Neuron (in vitro differentiated cells): ENCODE data around the gene DOCK3.
"Not testable (repeated sequence)": the region's sequence is repeated elsewhere in the genome, so short reads cannot be mapped to it uniquely, and the experiment has no call there.

Source experiments
- H2AFZ ChIP-seq: one replicate; pipeline ENCODE4 v1.6.1; 2013; ENCODE audit warnings: low read depth, mild to moderate bottlenecking, inconsistent platforms, low read length, moderate library complexity
- H3K27me3 ChIP-seq: one replicate; pipeline ENCODE4 v1.6.1; 2013; ENCODE audit warnings: low read length; ENCODE audit not compliant: insufficient read depth
- H3K36me3 ChIP-seq: one replicate; pipeline ENCODE4 v1.6.1; 2013; ENCODE audit warnings: low read length; ENCODE audit not compliant: insufficient read depth
- H3K4me1 ChIP-seq: one replicate; pipeline ENCODE4 v1.6.1; 2013; ENCODE audit warnings: low read length; ENCODE audit not compliant: insufficient read depth
- H3K4me3 ChIP-seq: 2 replicates; pipeline ENCODE4 v1.5.1; 2013; ENCODE audit warnings: mild to moderate bottlenecking, low read length, moderate library complexity
- H3K9me3 ChIP-seq: one replicate; pipeline ENCODE4 v1.6.1; 2013; ENCODE audit warnings: low read length

Gene DOCK3

DNA sequence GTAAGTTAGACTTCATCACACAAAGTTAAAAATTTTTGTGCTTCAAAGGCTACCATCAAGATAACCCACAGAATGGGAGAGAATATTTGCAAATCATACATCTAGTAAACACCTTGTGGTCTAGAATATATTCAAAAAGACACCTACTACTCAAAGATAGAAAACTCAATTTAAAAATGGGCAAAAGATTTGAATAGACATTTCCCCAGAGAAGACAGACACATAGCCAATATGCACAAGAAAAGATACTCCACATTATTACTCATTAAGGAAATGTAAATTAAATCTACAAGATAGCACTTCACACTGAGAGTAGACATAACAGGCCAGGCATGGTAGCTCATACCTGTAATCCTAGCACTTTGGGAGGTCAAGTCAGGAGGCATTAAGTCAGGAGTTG, 622.6 kb downstream of the DOCK3 start:
- Histone ChIP-seq H3K36me3 (no peaks in the 10 kb centered on the region), H2AFZ (no peak overlapping the region), H3K9me3 (no peaks in the 10 kb centered on the region), H3K27me3 (no peaks in the 10 kb centered on the region), H3K4me1 (no peaks in the 10 kb centered on the region), H3K4me3 (no peak overlapping the region)

DNA sequence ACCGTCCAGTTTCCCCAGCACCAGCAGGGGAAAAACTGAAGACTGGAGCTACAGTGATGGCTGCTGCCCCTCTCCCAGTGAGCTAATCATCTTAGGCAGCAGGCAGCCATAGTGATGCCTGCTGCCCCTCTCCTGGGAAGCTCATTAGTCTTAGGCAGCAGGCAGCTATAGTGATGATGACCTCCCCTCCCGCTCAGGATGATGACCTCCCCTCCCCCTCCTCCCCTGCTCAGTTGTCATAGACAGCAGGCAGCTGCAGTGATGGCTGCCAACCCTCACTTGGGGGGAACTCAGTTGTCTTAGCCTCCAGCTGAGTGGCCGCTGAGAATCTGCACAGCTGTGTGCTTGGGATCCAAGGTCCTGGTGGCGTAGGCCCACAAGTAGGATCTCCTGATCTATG, 629.5 kb downstream of the DOCK3 start:
- Histone ChIP-seq H2AFZ (no peak overlapping the region), H3K4me3 (no peak overlapping the region), H3K4me1 (peaks cover 2% of the 10 kb centered on the region), H3K36me3 (no peaks in the 10 kb centered on the region), H3K27me3 (no peaks in the 10 kb centered on the region), H3K9me3 (no peaks in the 10 kb centered on the region)

DNA sequence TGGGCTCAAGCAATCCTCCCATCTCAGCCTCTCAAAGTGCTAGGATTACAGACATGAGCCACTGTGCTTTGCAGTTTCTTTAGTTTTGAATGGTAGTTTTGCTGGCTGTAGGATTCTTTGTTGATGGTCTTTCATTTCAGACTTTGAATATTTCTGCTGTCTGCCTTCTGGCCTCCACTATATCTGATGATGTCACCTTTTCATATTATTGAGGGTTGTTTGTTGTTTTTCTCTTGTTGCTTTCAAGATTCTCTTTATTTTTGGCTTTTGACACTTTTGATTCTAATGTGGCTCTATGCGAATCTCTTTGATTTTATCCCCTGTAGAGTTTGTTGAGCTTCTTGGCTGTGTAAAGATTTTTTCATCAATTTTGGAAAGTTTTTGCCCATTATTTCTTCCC, 631.4 kb downstream of the DOCK3 start:
- Histone ChIP-seq H3K4me1 (peaks cover 2% of the 10 kb centered on the region), H3K27me3 (no peaks in the 10 kb centered on the region)

DNA sequence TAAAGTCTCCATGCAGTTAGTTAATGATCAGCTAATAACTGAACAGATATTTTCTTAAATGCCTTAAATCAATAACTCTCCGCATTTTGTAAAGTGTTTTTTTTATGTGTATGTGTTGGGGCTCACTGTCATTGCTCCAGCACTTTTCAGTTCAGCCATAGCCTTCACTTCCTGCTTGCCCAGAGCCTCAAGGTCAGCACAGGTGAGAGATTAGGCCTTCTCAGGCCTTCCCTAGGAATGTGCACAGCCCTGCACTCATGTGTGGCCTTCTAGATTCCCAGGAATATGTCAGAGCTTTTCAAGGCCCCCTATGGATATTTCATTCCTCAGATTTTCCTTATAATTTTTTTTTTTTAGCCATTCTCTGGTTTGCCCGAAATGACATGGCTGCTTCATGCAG, 632.7 kb downstream of the DOCK3 start:
- Histone ChIP-seq H3K4me3 (no peak overlapping the region), H3K4me1 (peaks cover 2% of the 10 kb centered on the region), H2AFZ (no peak overlapping the region), H3K36me3 (no peaks in the 10 kb centered on the region), H3K27me3 (no peaks in the 10 kb centered on the region), H3K9me3 (no peaks in the 10 kb centered on the region)

More for the DNA sequence above, 631.4 kb downstream of the DOCK3 start:
- no peaks in the 10 kb centered on the region for H3K9me3 ChIP-seq
- no peaks in the 10 kb centered on the region for H3K36me3 ChIP-seq
- no peak overlapping the region for H2AFZ ChIP-seq
- no peak overlapping the region for H3K4me3 ChIP-seq

DNA sequence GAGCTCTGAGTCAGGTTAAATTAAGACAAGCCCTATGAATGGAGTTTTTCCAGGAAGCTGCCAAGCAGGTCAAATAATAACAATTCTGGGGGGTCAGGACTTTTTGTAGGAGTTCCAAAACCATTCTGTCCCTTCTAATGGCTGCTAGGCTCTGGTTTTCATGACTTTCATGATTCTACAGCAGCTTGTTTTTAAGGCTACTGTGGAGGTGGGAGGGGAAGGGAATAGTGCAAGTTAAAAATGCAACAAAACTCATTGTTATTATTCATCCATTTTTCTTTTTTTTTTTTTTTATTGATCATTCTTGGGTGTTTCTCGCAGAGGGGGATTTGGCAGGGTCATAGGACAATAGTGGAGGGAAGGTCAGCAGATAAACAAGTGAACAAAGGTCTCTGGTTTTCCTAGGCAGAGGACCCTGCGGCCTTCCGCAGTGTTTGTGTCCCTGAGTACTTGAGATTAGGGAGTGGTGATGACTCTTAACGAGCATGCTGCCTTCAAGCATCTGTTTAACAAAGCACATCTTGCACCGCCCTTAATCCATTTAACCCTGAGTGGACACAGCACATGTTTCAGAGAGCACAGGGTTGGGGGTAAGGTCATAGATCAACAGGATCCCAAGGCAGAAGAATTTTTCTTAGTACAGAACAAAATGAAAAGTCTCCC, 633.3 kb downstream of the DOCK3 start:
- not testable (repeated sequence) for H3K36me3 ChIP-seq, H3K27me3 ChIP-seq, H3K9me3 ChIP-seq, H3K4me3 ChIP-seq, H2AFZ ChIP-seq, H3K4me1 ChIP-seq

DNA sequence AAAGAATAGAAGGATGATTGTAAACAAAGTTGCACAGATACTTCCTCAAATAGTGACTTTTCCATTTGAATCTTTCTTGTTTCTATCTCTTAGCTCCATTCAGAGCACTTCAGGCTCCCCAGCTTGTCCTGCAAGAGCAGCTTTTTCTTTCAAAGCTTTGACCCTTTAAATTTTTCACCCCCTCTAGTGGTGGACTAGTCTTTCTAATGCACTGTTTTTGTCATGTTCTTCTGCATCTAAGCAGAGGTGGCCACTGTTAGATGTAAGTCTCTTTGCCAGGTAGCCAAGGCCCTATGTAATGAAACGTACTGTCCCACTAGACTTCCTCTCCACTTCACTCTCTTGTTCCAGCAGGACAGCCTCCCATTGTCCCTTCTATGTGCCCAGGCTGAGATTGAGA, 636.3 kb downstream of the DOCK3 start:
- Histone ChIP-seq H3K9me3 (no peaks in the 10 kb centered on the region), H3K36me3 (no peaks in the 10 kb centered on the region), H2AFZ (no peak overlapping the region), H3K4me3 (no peak overlapping the region), H3K27me3 (no peaks in the 10 kb centered on the region), H3K4me1 (peaks cover 2% of the 10 kb centered on the region)

DNA sequence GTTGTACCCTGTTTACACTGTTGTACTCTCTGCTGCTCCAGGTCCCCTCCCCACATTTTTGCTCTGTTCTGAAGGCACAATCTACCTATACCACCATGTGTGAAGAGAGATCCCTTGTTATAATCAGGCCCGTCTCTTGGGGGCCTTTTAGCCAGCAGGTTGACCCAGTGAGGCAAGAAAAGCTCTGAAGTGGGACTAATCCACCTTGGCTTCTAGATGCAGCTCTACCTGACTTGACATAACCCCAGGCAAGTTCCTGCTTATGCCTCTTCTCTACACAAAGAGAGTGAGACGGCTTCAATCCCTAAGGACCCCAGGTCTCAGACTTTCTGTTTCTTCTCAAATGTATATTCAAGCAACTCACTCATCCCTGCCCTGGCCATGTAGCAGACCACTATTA, 653.5 kb downstream of the DOCK3 start:
- no peak overlapping the region for H3K4me3 ChIP-seq
- H2AFZ ChIP-seq: no peak overlapping the region
- H3K36me3 ChIP-seq: no peaks in the 10 kb centered on the region
- H3K4me1 ChIP-seq: no peaks in the 10 kb centered on the region
- H3K9me3 ChIP-seq: no peaks in the 10 kb centered on the region
- H3K27me3 ChIP-seq: no peaks in the 10 kb centered on the region

DNA sequence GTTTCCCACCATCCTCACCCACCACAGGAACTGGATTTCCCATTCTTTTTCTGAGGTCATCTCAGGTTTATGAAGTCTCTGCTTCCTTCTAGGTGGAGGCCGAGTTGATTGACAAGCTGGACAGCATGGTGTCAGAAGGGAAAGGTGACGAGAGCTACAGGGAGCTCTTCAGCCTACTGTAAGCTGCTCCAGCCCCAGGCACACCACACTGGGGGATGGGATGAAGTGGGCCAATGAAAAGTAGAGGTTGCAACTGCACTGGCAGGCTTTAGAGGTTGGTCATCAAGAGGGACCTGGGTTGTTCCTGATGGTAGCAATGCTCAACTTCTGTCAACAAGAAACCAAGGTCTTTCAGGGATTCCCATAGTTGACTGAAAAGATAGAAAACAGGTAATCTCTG, 655.3 kb downstream of the DOCK3 start:
- Histone ChIP-seq H3K27me3 (no peaks in the 10 kb centered on the region), H2AFZ (no peak overlapping the region), H3K4me1 (peaks cover 6% of the 10 kb centered on the region), H3K4me3 (no peak overlapping the region), H3K9me3 (no peaks in the 10 kb centered on the region), H3K36me3 (no peaks in the 10 kb centered on the region)

DNA sequence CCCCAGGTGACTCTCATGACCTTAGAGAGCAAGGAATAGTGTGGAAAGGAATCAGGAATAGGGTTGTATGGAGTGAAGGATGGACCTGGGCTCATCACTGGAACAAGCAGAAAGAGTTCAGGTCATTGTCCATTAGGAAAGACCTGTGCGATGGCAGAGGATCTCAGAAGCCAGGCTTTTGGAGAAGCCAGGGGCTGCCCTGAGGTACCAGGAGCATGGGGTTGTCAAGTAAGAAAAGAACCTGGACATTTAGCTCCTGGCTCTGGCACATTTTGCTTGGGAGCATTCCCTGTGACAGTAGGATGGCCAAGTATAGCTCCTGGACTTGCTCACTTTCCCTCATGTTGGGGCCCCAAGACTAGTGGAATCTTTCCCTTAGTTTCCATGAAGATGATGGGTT, 657.4 kb downstream of the DOCK3 start:
- Histone ChIP-seq H2AFZ (no peak overlapping the region), H3K27me3 (no peaks in the 10 kb centered on the region), H3K4me1 (peaks cover 6% of the 10 kb centered on the region), H3K9me3 (no peaks in the 10 kb centered on the region), H3K4me3 (no peak overlapping the region), H3K36me3 (no peaks in the 10 kb centered on the region)

DNA sequence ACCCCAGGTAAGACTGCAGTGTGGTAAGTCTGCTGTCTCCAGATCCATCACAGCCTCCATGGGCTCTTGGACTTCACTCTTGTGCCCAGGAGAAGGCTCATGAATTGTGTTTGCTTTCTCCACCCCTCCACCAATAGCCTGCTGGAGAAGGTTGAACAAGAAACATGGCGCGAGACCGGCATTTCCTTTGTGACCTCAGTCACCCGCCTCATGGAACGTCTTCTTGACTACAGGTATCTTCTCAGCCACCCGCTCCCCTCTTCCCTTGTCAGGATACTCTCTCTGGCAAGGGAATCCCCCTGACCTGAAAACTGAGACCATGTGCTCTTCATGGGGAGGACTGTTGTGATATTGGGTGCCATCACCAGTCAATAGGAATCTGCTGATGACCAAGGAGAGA, 658.3 kb downstream of the DOCK3 start:
- H2AFZ ChIP-seq: no peak overlapping the region
- peaks cover 6% of the 10 kb centered on the region for H3K4me1 ChIP-seq
- no peaks in the 10 kb centered on the region for H3K36me3 ChIP-seq
- H3K27me3 ChIP-seq: no peaks in the 10 kb centered on the region
- no peaks in the 10 kb centered on the region for H3K9me3 ChIP-seq
- no peak overlapping the region for H3K4me3 ChIP-seq

DNA sequence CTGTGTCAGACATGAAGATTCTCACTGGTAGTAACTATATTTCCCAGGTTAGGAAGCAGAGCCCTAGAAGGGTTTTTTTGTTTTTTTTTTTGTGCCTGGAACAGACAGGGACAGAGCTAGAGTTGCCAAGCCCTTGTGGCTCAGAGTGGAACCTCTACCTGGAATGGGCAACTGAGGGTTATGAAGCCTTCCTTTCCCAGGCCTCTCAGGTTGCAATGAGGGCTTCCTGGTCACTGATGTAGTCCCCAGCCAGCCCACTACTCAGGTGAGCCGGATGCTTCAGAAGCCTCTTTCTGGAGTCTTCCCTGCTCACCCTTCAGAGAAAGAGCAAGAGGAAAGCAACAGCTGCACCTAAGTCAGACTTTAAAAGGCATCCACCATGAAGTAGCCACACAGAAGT, 661.5 kb downstream of the DOCK3 start:
- H3K36me3 ChIP-seq: no peaks in the 10 kb centered on the region
- peaks cover 23% of the 10 kb centered on the region for H3K4me1 ChIP-seq

DNA sequence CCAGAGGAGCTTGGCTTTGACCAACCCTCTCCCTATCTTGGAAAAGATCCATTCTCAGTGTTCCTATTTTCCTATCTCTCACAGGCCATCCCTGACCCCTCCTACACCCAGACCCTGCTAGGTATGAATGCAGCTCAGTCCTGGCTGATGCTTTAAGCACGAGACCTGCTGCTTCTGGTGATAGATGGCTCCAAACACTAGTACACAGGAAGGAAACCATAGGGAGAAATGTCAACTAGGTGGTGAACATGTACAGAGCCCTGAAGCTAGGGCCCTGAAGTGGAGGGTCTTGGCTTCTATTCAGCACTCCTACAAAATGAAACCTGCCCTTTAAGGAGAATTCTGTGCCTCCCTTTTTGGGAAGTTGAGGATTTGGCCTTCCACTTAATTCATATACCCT, 662.9 kb downstream of the DOCK3 start:
- peaks cover 23% of the 10 kb centered on the region for H3K4me1 ChIP-seq

More for the DNA sequence above, 661.5 kb downstream of the DOCK3 start:
- H3K4me3 ChIP-seq: no peak overlapping the region
- H3K9me3 ChIP-seq: no peaks in the 10 kb centered on the region
- no peaks in the 10 kb centered on the region for H3K27me3 ChIP-seq
- no peak overlapping the region for H2AFZ ChIP-seq

DNA sequence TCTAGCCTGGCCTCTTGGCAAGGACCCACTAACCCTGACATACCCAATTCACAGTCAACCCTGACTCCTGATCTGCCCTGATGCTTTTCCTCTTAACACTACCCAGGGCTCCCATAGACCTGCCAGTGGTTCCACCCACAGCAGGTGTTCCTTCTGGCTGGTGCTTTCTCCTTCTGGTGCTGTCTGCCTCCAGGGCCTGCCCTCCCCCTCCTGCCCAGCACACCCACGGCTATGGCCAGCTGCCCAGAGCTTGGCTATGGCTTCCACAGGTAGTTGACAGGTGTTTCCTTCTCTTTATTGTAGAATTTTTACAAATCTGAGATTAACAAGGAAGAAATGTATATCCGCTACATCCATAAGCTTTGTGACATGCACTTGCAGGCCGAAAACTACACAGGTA, 663.9 kb downstream of the DOCK3 start:
- Histone ChIP-seq H3K27me3 (no peaks in the 10 kb centered on the region), H3K4me3 (no peak overlapping the region), H3K9me3 (no peaks in the 10 kb centered on the region), H3K4me1 (peaks cover 23% of the 10 kb centered on the region), H3K36me3 (no peaks in the 10 kb centered on the region), H2AFZ (no peak overlapping the region)

More for the DNA sequence above, 662.9 kb downstream of the DOCK3 start:
- Histone ChIP-seq H3K4me3 (no peak overlapping the region), H2AFZ (no peak overlapping the region), H3K9me3 (no peaks in the 10 kb centered on the region), H3K36me3 (no peaks in the 10 kb centered on the region), H3K27me3 (no peaks in the 10 kb centered on the region)
